ENCODE results near the gene METTL27. TPM values are rescaled to one million over a fixed set of nuclear protein-coding genes. Genes with fewer than 3 reads are reported as not detected.

The METTL27 gene
- total and polyA plus RNA-seq, 9 of the 15 experiments (the other 6 are each of a cell fraction or from before 2014, with no cell fraction given), result 0.08 to 0.82 (median 0.33) TPM; not detected in 4

DNA sequence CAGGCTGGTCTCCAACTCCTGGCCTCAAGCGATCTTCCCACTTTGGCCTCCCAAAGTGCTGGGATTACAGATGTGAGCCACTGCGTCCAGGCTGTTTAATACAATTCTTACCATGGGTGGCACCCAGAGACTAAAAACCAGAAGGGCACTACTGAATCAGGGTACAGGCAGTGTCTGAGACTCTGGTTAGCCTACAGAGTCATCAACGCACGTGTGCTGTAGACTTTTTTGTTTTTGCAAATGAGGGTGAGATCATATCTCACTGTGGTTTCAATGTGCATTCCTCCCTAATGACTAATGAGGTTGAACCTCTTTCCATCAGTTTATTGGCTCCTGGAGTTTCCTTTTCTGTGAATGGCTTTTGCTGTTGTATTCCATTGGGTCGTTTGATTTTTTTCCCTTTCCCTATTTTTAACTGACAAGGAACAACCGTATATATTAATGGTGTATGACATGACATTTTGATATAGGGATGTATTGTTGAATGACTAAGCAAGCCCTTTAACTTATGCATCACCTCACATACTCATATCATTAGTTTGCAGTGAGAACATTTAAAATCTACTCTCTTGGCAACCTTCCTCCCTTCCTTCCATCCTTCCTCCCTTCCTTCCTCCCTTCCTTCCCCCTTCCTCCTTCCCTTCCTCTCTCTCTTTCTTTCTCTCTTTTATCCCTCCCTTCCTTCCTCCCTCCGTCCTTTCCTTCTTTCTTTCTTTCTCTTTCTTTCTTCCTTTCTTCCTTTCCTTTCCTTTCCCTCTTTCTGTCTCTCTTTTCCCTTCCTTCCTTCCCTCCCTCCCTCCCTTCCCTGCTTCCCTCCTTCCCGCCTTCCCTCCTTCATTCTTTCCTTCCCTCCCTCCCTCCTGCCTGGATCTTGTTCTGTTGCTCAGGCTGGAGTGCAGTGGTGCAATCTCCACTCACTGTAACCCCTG is 9.4 kb upstream of the METTL27 start (continued):
- TF ChIP-seq, protein P1, sequence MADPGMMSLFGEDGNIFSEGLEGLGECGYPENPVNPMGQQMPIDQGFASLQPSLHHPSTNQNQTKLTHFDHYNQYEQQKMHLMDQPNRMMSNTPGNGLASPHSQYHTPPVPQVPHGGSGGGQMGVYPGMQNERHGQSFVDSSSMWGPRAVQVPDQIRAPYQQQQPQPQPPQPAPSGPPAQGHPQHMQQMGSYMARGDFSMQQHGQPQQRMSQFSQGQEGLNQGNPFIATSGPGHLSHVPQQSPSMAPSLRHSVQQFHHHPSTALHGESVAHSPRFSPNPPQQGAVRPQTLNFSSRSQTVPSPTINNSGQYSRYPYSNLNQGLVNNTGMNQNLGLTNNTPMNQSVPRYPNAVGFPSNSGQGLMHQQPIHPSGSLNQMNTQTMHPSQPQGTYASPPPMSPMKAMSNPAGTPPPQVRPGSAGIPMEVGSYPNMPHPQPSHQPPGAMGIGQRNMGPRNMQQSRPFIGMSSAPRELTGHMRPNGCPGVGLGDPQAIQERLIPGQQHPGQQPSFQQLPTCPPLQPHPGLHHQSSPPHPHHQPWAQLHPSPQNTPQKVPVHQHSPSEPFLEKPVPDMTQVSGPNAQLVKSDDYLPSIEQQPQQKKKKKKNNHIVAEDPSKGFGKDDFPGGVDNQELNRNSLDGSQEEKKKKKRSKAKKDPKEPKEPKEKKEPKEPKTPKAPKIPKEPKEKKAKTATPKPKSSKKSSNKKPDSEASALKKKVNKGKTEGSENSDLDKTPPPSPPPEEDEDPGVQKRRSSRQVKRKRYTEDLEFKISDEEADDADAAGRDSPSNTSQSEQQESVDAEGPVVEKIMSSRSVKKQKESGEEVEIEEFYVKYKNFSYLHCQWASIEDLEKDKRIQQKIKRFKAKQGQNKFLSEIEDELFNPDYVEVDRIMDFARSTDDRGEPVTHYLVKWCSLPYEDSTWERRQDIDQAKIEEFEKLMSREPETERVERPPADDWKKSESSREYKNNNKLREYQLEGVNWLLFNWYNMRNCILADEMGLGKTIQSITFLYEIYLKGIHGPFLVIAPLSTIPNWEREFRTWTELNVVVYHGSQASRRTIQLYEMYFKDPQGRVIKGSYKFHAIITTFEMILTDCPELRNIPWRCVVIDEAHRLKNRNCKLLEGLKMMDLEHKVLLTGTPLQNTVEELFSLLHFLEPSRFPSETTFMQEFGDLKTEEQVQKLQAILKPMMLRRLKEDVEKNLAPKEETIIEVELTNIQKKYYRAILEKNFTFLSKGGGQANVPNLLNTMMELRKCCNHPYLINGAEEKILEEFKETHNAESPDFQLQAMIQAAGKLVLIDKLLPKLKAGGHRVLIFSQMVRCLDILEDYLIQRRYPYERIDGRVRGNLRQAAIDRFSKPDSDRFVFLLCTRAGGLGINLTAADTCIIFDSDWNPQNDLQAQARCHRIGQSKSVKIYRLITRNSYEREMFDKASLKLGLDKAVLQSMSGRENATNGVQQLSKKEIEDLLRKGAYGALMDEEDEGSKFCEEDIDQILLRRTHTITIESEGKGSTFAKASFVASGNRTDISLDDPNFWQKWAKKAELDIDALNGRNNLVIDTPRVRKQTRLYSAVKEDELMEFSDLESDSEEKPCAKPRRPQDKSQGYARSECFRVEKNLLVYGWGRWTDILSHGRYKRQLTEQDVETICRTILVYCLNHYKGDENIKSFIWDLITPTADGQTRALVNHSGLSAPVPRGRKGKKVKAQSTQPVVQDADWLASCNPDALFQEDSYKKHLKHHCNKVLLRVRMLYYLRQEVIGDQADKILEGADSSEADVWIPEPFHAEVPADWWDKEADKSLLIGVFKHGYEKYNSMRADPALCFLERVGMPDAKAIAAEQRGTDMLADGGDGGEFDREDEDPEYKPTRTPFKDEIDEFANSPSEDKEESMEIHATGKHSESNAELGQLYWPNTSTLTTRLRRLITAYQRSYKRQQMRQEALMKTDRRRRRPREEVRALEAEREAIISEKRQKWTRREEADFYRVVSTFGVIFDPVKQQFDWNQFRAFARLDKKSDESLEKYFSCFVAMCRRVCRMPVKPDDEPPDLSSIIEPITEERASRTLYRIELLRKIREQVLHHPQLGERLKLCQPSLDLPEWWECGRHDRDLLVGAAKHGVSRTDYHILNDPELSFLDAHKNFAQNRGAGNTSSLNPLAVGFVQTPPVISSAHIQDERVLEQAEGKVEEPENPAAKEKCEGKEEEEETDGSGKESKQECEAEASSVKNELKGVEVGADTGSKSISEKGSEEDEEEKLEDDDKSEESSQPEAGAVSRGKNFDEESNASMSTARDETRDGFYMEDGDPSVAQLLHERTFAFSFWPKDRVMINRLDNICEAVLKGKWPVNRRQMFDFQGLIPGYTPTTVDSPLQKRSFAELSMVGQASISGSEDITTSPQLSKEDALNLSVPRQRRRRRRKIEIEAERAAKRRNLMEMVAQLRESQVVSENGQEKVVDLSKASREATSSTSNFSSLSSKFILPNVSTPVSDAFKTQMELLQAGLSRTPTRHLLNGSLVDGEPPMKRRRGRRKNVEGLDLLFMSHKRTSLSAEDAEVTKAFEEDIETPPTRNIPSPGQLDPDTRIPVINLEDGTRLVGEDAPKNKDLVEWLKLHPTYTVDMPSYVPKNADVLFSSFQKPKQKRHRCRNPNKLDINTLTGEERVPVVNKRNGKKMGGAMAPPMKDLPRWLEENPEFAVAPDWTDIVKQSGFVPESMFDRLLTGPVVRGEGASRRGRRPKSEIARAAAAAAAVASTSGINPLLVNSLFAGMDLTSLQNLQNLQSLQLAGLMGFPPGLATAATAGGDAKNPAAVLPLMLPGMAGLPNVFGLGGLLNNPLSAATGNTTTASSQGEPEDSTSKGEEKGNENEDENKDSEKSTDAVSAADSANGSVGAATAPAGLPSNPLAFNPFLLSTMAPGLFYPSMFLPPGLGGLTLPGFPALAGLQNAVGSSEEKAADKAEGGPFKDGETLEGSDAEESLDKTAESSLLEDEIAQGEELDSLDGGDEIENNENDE (IDR thresholded peaks at IDR 0.05; ENCODE audit: low read depth, low read length), result peak; percentile 18
- TF ChIP-seq, protein P2, sequence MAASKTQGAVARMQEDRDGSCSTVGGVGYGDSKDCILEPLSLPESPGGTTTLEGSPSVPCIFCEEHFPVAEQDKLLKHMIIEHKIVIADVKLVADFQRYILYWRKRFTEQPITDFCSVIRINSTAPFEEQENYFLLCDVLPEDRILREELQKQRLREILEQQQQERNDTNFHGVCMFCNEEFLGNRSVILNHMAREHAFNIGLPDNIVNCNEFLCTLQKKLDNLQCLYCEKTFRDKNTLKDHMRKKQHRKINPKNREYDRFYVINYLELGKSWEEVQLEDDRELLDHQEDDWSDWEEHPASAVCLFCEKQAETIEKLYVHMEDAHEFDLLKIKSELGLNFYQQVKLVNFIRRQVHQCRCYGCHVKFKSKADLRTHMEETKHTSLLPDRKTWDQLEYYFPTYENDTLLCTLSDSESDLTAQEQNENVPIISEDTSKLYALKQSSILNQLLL (CRISPR knock-in tag; IDR thresholded peaks at IDR 0.05; ENCODE audit: borderline replicate concordance), result no peak
